GM12873 (cell line): ENCODE data around the gene PIK3C2B.
A peak's percentile ranks its signal among the peaks of the same experiment; 100 is the strongest.

Experiments
- CTCF ChIP-seq: IDR thresholded peaks from 2 replicates; pipeline ENCODE4 v1.5.1; 2012; ENCODE audit warnings: low read depth, mild to moderate bottlenecking, moderate library complexity, low read length, control low read depth; ENCODE audit not compliant: insufficient read depth; ENCODE audit errors: missing control alignments

PIK3C2B gene

GRCh38 chr1:204494281-204495077 lies at the start of gene PIK3C2B:
PIK3C2B (minus strand) TSS chr1:204494805; CDS start chr1:204469802, 25,003 bp downstream.
- peak; percentile 58 for TF ChIP-seq CTCF

- no peak for TF ChIP-seq CTCF
These were observed 49.7 kb upstream of the PIK3C2B start for GRCh38 chr1:204544321-204544720.

- TF ChIP-seq CTCF: no peak
These were observed 47.0 kb upstream of the PIK3C2B start for GRCh38 chr1:204541626-204542025.

- no peak for TF ChIP-seq CTCF
These were observed 38.2 kb upstream of the PIK3C2B start for GRCh38 chr1:204532832-204533231.

- no peak for TF ChIP-seq CTCF
These were observed 36.3 kb upstream of the PIK3C2B start for GRCh38 chr1:204530932-204531331.

GRCh38 chr1:204529371-204529895 lies 34.8 kb upstream of the PIK3C2B start:
- peak; percentile 23 for TF ChIP-seq CTCF

GRCh38 chr1:204528677-204529076 lies 34.1 kb upstream of the PIK3C2B start:
- no peak for TF ChIP-seq CTCF
